SK-N-SH (cell line): ENCODE results near the gene MEIS1. TPM values are rescaled to one million over a fixed set of nuclear protein-coding genes. Genes with fewer than 3 reads are reported as not detected.

Source experiments
- CTCF ChIA-PET: fragments of 300-600, 350-600 bp; formaldehyde crosslinking; extraction: SDS; loops from one replicate; lab custom pipeline; 2021; lab: Yijun Ruan, JAX
- POLR2A ChIA-PET: fragments of 350-600 bp; sonication (Branson Sonifier 250); formaldehyde crosslinking; extraction: SDS; loops from one replicate; lab custom pipeline; 2020; ENCODE audit warnings: antibody characterized with exemption, inconsistent platforms; lab: Yijun Ruan, JAX
- DNase-seq: peaks from one replicate; pipeline ENCODE4 v3.0.0; 2012
- H2AFZ ChIP-seq: fragments of 200-600 bp; sonication (generic); 2 replicates; pipeline ENCODE4 v1.8.1; 2016; ENCODE audit warnings: antibody characterized with exemption, mild to moderate bottlenecking, low read depth
- H3F3A ChIP-seq: fragments of 200-600 bp; sonication (generic); replicated peaks from 2 replicates; pipeline ENCODE3; 2016; ENCODE audit warnings: antibody characterized with exemption, mild to moderate bottlenecking; ENCODE audit not compliant: insufficient read depth
- H3K27ac ChIP-seq, 2 experiments: fragments of 200-500 bp in 1 of 2; fragments of 200-600 bp in 1 of 2; sonication (Bioruptor generic) in 1 of 2; sonication (generic), shearing (Covaris generic) in 1 of 2; 2 replicates each; pipeline versions ENCODE4 v1.5.1 to v1.6.1; 2014 to 2016; ENCODE audit warnings: low read depth in 2 of 2, inconsistent platforms in 1 of 2, low read length in 1 of 2, mild to moderate bottlenecking in 1 of 2, mixed read lengths in 1 of 2
- H3K27me3 ChIP-seq: fragments of 200-600 bp; sonication (generic), shearing (Covaris generic); 2 replicates; pipeline ENCODE4 v1.6.1; 2016; ENCODE audit warnings: mixed run types; ENCODE audit not compliant: insufficient read depth
- H3K36me3 ChIP-seq, 2 experiments: fragments of 200-500 bp in 1 of 2; fragments of 200-600 bp in 1 of 2; sonication (Bioruptor generic) in 1 of 2; sonication (generic) in 1 of 2; replicated peaks in 1 of 2; 2 replicates each; pipeline versions ENCODE3 to v1.5.1; 2014 to 2016; ENCODE audit warnings: low read length in 1 of 2, mild to moderate bottlenecking in 1 of 2; ENCODE audit not compliant: insufficient read depth in 2 of 2, control insufficient read depth in 1 of 2
- H3K4me1 ChIP-seq, 2 experiments: fragments of 200-500 bp in 1 of 2; fragments of 200-600 bp in 1 of 2; sonication (Bioruptor generic) in 1 of 2; sonication (generic), shearing (Covaris generic) in 1 of 2; 2 replicates each; pipeline versions ENCODE4 v1.5.1 to v1.6.1; 2014 to 2016; ENCODE audit warnings: low read depth in 1 of 2, low read length in 1 of 2, mixed run types in 1 of 2; ENCODE audit not compliant: insufficient read depth in 2 of 2, control insufficient read depth in 1 of 2
- H3K4me2 ChIP-seq: fragments of 200-600 bp; sonication (generic), shearing (Covaris generic); 2 replicates; pipeline ENCODE4 v1.6.1; 2017; ENCODE audit warnings: mixed run types
- H3K4me3 ChIP-seq, 2 experiments: fragments of 200-500 bp in 1 of 2; fragments of 200-600 bp in 1 of 2; sonication (Bioruptor generic) in 1 of 2; sonication (generic), shearing (Covaris generic) in 1 of 2; 2 replicates each; pipeline versions ENCODE4 v1.5.1 to v1.8.1; 2014 to 2016; ENCODE audit warnings: low read depth in 2 of 2, inconsistent platforms in 1 of 2, low read length in 1 of 2, mild to moderate bottlenecking in 1 of 2, mixed read lengths in 1 of 2, moderate library complexity in 1 of 2
- H3K79me2 ChIP-seq: fragments of 200-600 bp; sonication (generic); 2 replicates; pipeline ENCODE4 v1.8.1; 2017; ENCODE audit warnings: mild to moderate bottlenecking; ENCODE audit not compliant: insufficient read depth
- H3K9ac ChIP-seq: fragments of 200-600 bp; sonication (generic); 2 replicates; pipeline ENCODE4 v1.6.1; 2017; ENCODE audit warnings: mixed run types
- H3K9me2 ChIP-seq: fragments of 200-600 bp; sonication (generic); 2 replicates; pipeline ENCODE4 v1.6.1; 2017; ENCODE audit warnings: mixed run types
- H3K9me3 ChIP-seq: fragments of 200-600 bp; sonication (generic); 2 replicates; pipeline ENCODE4 v1.6.1; 2017; ENCODE audit warnings: mixed run types, mild to moderate bottlenecking, moderate library complexity
- H4K20me1 ChIP-seq: fragments of 200-600 bp; sonication (generic); 2 replicates; pipeline ENCODE4 v1.6.1; 2017; ENCODE audit warnings: mild to moderate bottlenecking, mixed run types; ENCODE audit not compliant: insufficient read depth
- CHD2 ChIP-seq: fragments of 150-350 bp; IDR thresholded peaks from 2 replicates; pipeline ENCODE4 v1.6.1; 2018; ENCODE audit warnings: low read length; ENCODE audit not compliant: partially characterized antibody
- ELF1 ChIP-seq: IDR thresholded peaks from 2 replicates; pipeline ENCODE4 v1.4.0; 2012
- FOSL2 ChIP-seq: IDR thresholded peaks from 2 replicates; pipeline ENCODE4 v1.4.0; 2012; ENCODE audit warnings: low read depth, mild to moderate bottlenecking, moderate library complexity, borderline replicate concordance
- FOXJ3 ChIP-seq: sonication (generic); formaldehyde crosslinking; IDR thresholded peaks from 2 replicates; pipeline ENCODE4 v1.5.1; 2020; ENCODE audit warnings: mild to moderate bottlenecking, missing genetic modification reagents
- GABPA ChIP-seq: IDR thresholded peaks from 2 replicates; pipeline ENCODE4 v1.4.0; 2012; ENCODE audit warnings: low read depth, mild to moderate bottlenecking
- GATA2 ChIP-seq: sonication (generic); formaldehyde crosslinking; IDR thresholded peaks from 2 replicates; pipeline ENCODE4 v1.5.0; 2020; ENCODE audit warnings: mild to moderate bottlenecking, missing genetic modification reagents
- IRF3 ChIP-seq: fragments of 150-350 bp; IDR thresholded peaks from 2 replicates; pipeline ENCODE4 v1.6.1; 2016; ENCODE audit warnings: mild to moderate bottlenecking, low read depth, low read length
- JUND ChIP-seq: IDR thresholded peaks from 2 replicates; pipeline ENCODE4 v1.4.0; 2012
- MAX ChIP-seq: IDR thresholded peaks from 2 replicates; pipeline ENCODE4 v1.4.0; 2012; ENCODE audit warnings: low read depth
- MEF2A ChIP-seq: IDR thresholded peaks from 2 replicates; pipeline ENCODE4 v1.4.0; 2012; ENCODE audit warnings: low read depth, borderline replicate concordance
- MXI1 ChIP-seq: IDR thresholded peaks from 2 replicates; pipeline ENCODE4 v1.6.1; 2012; ENCODE audit warnings: mild to moderate bottlenecking, low read depth, low read length, improper control_type of control experiment
- RAD21 ChIP-seq: IDR thresholded peaks from 2 replicates; pipeline ENCODE4 v1.6.1; 2012; ENCODE audit warnings: mild to moderate bottlenecking, low read length
- RCOR1 ChIP-seq: fragments of 150-350 bp; IDR thresholded peaks from 2 replicates; pipeline ENCODE4 v1.6.1; 2017; ENCODE audit warnings: antibody characterized with exemption, low read length
- RXRA ChIP-seq: IDR thresholded peaks from 2 replicates; pipeline ENCODE4 v1.4.0; 2012; ENCODE audit warnings: low read depth, mild to moderate bottlenecking, borderline replicate concordance
- SIN3A ChIP-seq: IDR thresholded peaks from 2 replicates; pipeline ENCODE4 v1.6.1; 2012; ENCODE audit warnings: low read depth, mild to moderate bottlenecking, low read length, moderate library complexity, borderline replicate concordance
- USF2 ChIP-seq: fragments of 150-350 bp; IDR thresholded peaks from 2 replicates; pipeline ENCODE4 v1.6.1; 2017; ENCODE audit warnings: antibody characterized with exemption, low read length, low read depth, borderline replicate concordance
- YY1 ChIP-seq: IDR thresholded peaks from 2 replicates; pipeline ENCODE4 v1.4.0; 2012; ENCODE audit warnings: low read depth, mild to moderate bottlenecking
- WGBS: methylation state at CpG from one replicate; pipeline ENCODE4 v1.1.6; 2017; ENCODE audit warnings: low lambda C conversion rate; 5-methylcytosine and 5-hydroxymethylcytosine counted together
- polyA plus RNA-seq, 3 experiments: library from polyadenylated mRNA; depleted of rRNA; stranded (reverse); fragments of >200 nt; gene quantifications; 2 replicates each; pipeline ENCODE4 v1.2.3, GENCODE V29; 2012
- TF ChIP-seq, protein P1 (sequence below): IDR thresholded peaks from 2 replicates; pipeline ENCODE4 v1.4.0; 2012; ENCODE audit warnings: low read depth, borderline replicate concordance

MEIS1 gene
- polyA plus RNA-seq, 1 of the 3 experiments (the other 2 are of a cell fraction): 16.9 TPM

GRCh38 chr2:66570471-66570870, 135.5 kb downstream of the MEIS1 start:
- H3K27me3 ChIP-seq: no peaks in the 10 kb centered on the region
- CTCF ChIA-PET: interaction anchor here (1.2 to 3.0 kb wide), 3 partner anchors 136 to 1310 kb away, joined by 3 to 10 read pairs (median 5); partner anchors contain the start of gene MEIS1
- H3K9ac ChIP-seq: no peak overlapping the region
- H3K79me2 ChIP-seq: no peaks in the 10 kb centered on the region
- H3K4me1 ChIP-seq: peaks cover 17 to 25% of the 10 kb centered on the region in 2 experiments; a peak in 3 of 4 replicates
- no peak overlapping the region for H3K4me3 ChIP-seq
- no peak overlapping the region for H3K27ac ChIP-seq
- no peak for DNase-seq
- H4K20me1 ChIP-seq: no peaks in the 10 kb centered on the region
- 95% methylated on average over 3 of the region's 3 CpGs for WGBS
- no peaks in the 10 kb centered on the region for H3K9me2 ChIP-seq
- no peaks in the 10 kb centered on the region for H3K9me3 ChIP-seq
- POLR2A ChIA-PET: interaction anchor here (0.9 kb wide), 1 partner anchor 137 kb away, joined by 3 read pairs; no protein-coding TSS in a partner anchor
- peaks cover 31 to 54% of the 10 kb centered on the region in 2 experiments for H3K36me3 ChIP-seq
- H3K4me2 ChIP-seq: no peak overlapping the region
- TF ChIP-seq FOXJ3: no peak
- no peak for TF ChIP-seq CHD2
- no peak for TF ChIP-seq IRF3
- TF ChIP-seq USF2: no peak
- no peak for TF ChIP-seq MAX
- no peak for TF ChIP-seq MEF2A
- TF ChIP-seq RAD21: no peak
- no peak for TF ChIP-seq MXI1
- TF ChIP-seq GATA2 (CRISPR knock-in tag): no peak
- TF ChIP-seq JUND: no peak
- peaks cover 10% of the 10 kb centered on the region for H3F3A ChIP-seq
- no peak overlapping the region for H2AFZ ChIP-seq

DNA sequence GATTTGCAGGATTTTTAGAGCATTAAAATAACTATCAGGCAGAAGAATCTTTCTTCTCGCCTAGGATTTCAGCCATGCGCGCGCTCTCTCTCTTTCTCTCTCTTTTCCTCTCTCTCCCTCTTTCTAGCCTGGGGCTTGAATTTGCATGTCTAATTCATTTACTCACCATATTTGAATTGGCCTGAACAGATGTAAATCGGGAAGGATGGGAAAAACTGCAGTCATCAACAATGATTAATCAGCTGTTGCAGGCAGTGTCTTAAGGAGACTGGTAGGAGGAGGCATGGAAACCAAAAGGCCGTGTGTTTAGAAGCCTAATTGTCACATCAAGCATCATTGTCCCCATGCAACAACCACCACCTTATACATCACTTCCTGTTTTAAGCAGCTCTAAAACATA, 137.0 kb downstream of the MEIS1 start:
- H3K36me3 ChIP-seq: peaks cover 28 to 54% of the 10 kb centered on the region in 2 experiments
- no peak overlapping the region for H3K27ac ChIP-seq
- peaks cover 10% of the 10 kb centered on the region for H3F3A ChIP-seq
- no peaks in the 10 kb centered on the region for H3K27me3 ChIP-seq
- no peak for TF ChIP-seq RCOR1
- TF ChIP-seq MEF2A: no peak
- no peak for TF ChIP-seq RXRA
- no peak for TF ChIP-seq FOSL2
- no peak for TF ChIP-seq YY1
- no peak for TF ChIP-seq GABPA
- TF ChIP-seq ELF1: no peak
- TF ChIP-seq GATA2 (CRISPR knock-in tag): no peak
- no peak for TF ChIP-seq MXI1
- TF ChIP-seq, protein P1, sequence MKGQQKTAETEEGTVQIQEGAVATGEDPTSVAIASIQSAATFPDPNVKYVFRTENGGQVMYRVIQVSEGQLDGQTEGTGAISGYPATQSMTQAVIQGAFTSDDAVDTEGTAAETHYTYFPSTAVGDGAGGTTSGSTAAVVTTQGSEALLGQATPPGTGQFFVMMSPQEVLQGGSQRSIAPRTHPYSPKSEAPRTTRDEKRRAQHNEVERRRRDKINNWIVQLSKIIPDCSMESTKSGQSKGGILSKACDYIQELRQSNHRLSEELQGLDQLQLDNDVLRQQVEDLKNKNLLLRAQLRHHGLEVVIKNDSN: no peak
- TF ChIP-seq SIN3A: no peak
- no peak overlapping the region for H3K4me2 ChIP-seq
- ChIA-PET CTCF (interaction anchor here (1.2 to 3.0 kb wide), 4 partner anchors 26 to 751 kb away, joined by 3 to 10 read pairs (median 4); partner anchors contain the start of gene MEIS1), POLR2A (no interaction called here)
- no peak for DNase-seq
- no peaks in the 10 kb centered on the region for H3K9me3 ChIP-seq
- no peaks in the 10 kb centered on the region for H4K20me1 ChIP-seq
- H3K79me2 ChIP-seq: no peaks in the 10 kb centered on the region
- 78% methylated on average over 6 of the region's 6 CpGs for WGBS
- no peak overlapping the region for H3K9ac ChIP-seq
- H3K4me3 ChIP-seq: no peak overlapping the region
- H3K9me2 ChIP-seq: no peaks in the 10 kb centered on the region
- peaks cover 14 to 27% of the 10 kb centered on the region in 2 experiments; a peak in 3 of 4 replicates for H3K4me1 ChIP-seq
- no peak overlapping the region for H2AFZ ChIP-seq
